AG04449 (cell line): ENCODE measurements around the gene PXYLP1.

Experiments
- CTCF ChIA-PET: fragments of 350-600 bp; formaldehyde crosslinking; extraction: SDS; loops from one replicate; lab custom pipeline; 2021; ENCODE audit warnings: antibody characterized with exemption; lab: Yijun Ruan, JAX
- POLR2A ChIA-PET: fragments of 400-600, 350-600 bp; formaldehyde crosslinking; extraction: SDS; loops from one replicate; lab custom pipeline; 2020; ENCODE audit warnings: antibody characterized with exemption, inconsistent platforms; lab: Yijun Ruan, JAX
- DNase-seq: peaks from one replicate; pipeline ENCODE4 v3.0.0-alpha.2; 2010; ENCODE audit warnings: low read depth, low spot score
- H3K4me3 ChIP-seq: 2 replicates; pipeline ENCODE4 v1.5.1; 2011; ENCODE audit warnings: low read depth, mild to moderate bottlenecking, control low read depth, low read length
- TF ChIP-seq, protein P1 (sequence below): IDR thresholded peaks from one replicate; pipeline ENCODE4 v1.5.1; 2011; ENCODE audit warnings: mild to moderate bottlenecking, moderate library complexity, low read length, control low read depth, inconsistent platforms; ENCODE audit not compliant: insufficient read depth; ENCODE audit errors: missing control alignments

PXYLP1 gene

DNA sequence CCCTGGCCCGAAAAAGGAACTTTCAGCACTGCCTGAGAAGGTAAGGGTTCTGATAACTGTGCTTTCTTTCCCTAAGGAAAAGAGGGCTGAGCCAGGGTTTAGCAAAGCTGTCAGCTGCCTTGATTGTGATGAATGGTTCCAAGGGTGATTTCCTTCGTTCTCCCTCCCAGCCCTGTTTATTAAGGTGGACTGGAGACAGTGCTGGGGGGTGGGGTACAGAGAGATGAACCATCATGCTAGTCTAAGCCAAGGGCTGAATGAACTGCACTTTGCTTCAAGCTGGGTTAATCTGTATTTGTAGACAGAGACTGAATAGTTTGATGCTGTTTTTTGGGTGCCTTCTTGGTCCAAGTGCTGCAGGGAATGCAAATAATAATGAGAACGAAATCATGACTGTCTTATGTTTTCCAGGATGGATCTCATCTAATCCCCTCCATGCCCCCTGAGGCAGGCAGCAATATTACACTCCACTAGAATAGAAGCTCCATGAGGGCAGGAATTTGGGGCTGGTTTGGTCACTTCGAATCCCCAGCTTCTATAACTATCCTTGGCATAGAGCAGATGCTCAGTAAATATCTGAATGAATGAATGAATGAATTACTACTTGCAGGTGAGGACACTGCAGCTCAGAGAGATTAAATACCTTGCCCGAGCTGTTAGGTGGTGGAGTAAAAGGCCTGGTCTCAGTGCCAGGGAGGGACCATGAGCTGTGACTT, 10.9 kb downstream of the PXYLP1 start:
- CTCF ChIA-PET = interaction anchor here (2.4 kb wide), 1 partner anchor 10 kb away, joined by 35 read pairs; the partner anchor contains the start of gene PXYLP1
- H3K4me3 ChIP-seq = no peak overlapping the region
- DNase-seq = no peak
- POLR2A ChIA-PET = no interaction called here
- TF ChIP-seq, protein P1, sequence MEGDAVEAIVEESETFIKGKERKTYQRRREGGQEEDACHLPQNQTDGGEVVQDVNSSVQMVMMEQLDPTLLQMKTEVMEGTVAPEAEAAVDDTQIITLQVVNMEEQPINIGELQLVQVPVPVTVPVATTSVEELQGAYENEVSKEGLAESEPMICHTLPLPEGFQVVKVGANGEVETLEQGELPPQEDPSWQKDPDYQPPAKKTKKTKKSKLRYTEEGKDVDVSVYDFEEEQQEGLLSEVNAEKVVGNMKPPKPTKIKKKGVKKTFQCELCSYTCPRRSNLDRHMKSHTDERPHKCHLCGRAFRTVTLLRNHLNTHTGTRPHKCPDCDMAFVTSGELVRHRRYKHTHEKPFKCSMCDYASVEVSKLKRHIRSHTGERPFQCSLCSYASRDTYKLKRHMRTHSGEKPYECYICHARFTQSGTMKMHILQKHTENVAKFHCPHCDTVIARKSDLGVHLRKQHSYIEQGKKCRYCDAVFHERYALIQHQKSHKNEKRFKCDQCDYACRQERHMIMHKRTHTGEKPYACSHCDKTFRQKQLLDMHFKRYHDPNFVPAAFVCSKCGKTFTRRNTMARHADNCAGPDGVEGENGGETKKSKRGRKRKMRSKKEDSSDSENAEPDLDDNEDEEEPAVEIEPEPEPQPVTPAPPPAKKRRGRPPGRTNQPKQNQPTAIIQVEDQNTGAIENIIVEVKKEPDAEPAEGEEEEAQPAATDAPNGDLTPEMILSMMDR = no peak

DNA sequence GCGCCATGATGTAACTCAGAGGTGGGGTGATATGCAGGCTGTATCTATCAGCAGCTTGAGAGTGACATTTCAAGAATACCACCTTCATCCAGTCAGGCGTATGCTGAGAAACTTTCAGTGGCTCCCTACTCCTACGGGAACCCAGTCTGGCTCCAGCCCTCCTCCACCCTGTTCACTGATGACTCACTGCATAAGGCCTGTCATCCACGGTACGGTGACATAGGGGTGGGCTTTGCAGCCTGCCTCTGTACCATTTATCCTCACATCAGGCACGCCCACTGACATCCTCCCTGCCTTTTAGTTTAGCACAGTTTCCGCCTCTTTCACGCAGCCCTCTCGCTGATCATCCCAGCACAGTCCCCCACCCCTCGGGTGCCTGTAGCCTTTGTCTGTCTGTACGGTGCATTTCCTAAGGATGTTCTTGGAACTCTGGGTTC, 11.7 kb downstream of the PXYLP1 start:
- DNase-seq = no peak
- POLR2A ChIA-PET = no interaction called here
- TF ChIP-seq, protein P1 = no peak
- no peak overlapping the region for H3K4me3 ChIP-seq
- CTCF ChIA-PET = interaction anchor here (2.4 kb wide), 1 partner anchor 10 kb away, joined by 35 read pairs; the partner anchor contains the start of gene PXYLP1

DNA sequence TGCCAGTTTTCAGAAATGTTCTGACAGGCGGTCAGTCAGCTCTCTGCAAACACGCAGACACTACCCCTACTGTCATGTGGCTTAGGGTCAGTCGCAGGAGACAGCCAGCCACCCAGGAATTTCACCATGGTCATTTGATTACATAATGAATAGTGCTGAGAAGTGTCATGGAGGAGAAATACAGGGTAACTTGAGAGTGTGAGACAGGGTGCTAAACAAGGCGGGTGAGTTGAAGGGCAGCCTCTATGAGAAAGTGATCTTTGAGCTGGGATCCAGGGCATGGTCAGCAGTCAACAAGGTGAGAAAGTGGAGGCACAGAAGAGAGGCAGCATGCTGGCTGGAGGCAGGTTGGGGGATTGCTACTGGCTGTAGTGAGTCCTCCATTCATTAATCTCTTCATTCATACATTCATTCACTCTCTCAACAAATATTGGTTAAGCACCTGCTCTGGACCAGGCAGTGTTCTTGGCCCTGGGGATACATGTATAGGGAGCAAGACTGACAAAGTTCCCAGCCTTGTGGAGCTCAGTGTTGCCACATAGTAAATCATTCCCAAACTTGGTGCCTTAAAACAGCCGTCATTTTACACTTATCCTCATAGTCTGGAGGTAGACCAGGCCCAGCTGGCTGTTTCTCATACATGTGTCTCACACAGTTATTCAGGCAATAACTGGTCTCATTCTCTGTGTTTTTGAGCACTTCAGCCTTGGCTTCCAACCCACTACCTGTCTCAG, 14.8 kb downstream of the PXYLP1 start:
- POLR2A ChIA-PET = no interaction called here
- no peak for DNase-seq
- CTCF ChIA-PET = interaction anchor here (1.0 to 8.9 kb wide), 4 partner anchors 8 to 13 kb away, joined by 3 to 109 read pairs (median 6); partner anchors contain the start of gene PXYLP1
- TF ChIP-seq, protein P1 = no peak
- no peak overlapping the region for H3K4me3 ChIP-seq

DNA sequence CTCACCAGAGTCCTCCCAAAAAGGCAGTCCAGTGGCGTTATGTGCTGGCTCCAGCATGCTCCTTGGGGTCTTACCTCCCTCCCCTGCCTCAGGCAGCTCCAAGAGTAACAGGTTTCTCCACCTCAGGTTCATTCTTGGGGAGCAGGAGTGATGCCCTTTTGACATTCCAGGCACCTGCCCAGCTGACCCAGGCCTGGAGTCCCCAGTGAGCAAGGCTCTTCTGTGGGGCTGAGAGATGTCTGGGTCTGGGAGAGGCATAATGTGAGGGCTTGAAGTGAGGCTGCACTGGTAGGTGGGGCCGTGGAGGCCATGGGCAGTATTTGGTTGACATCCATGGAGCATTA, 15.3 kb downstream of the PXYLP1 start:
- TF ChIP-seq, protein P1 = no peak
- H3K4me3 ChIP-seq = no peak overlapping the region
- ChIA-PET POLR2A (no interaction called here), CTCF (interaction anchor here (1.0 to 8.9 kb wide), 3 partner anchors 8 to 13 kb away, joined by 3 to 109 read pairs (median 7); partner anchors contain the start of gene PXYLP1)
- no peak for DNase-seq

DNA sequence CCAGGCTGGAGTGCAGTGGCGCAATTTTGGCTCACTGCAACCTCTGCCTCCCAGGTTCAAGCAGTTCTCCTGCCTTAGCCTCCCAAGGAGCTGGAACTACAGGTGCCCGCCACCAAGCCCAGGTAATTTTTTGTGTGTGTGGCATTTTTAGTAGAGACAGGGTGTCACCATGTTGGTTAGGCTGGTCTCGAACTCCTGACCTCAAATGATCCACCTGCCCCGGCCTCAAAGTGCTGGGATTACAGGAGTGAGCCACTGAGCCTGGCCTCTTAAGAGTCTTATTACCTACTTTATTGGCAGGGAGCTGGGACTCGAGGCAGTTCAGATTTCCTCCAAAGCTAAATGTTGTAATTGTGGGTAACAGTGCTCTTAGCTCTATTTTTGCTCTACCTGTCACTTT, 16.4 kb downstream of the PXYLP1 start:
- DNase-seq = no peak
- TF ChIP-seq, protein P1 = no peak
- H3K4me3 ChIP-seq = no peak overlapping the region
- CTCF ChIA-PET = interaction anchor here (1.1 to 8.9 kb wide), 2 partner anchors 9 to 14 kb away, joined by 3 to 109 read pairs; partner anchors contain the start of gene PXYLP1
- POLR2A ChIA-PET = no interaction called here

DNA sequence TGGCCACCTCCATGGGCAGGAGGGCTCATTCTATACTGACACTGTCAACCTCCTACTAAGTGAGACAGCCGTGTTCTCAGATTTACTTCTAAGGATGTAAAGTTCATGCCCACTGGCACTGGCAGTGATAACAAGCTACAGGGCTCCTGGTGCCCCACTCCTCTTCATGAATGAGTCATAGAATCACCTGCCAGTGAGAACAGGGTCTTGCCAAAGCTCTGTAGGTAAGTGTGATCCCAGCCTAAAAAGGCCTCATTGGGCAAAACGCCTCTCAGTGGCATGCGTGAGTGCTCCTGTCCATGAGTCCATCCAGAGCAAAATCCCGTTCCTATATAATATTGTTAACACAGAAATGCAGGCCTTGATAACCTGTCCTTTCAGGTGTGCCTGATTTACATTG, 17.4 kb downstream of the PXYLP1 start:
- CTCF ChIA-PET = interaction anchor here (8.9 kb wide), 1 partner anchor 15 kb away, joined by 109 read pairs; the partner anchor contains the start of gene PXYLP1
- no peak for DNase-seq
- TF ChIP-seq, protein P1 = no peak
- POLR2A ChIA-PET = no interaction called here
- H3K4me3 ChIP-seq = no peak overlapping the region
